Measurements from ENCODE around the gene AARS2. TPM values are rescaled to one million over a fixed set of nuclear protein-coding genes. Genes with fewer than 3 reads are reported as not detected.

AARS2 gene
- total RNA-seq, 1 experiment from 2014 or later, result 21.7 TPM

DNA sequence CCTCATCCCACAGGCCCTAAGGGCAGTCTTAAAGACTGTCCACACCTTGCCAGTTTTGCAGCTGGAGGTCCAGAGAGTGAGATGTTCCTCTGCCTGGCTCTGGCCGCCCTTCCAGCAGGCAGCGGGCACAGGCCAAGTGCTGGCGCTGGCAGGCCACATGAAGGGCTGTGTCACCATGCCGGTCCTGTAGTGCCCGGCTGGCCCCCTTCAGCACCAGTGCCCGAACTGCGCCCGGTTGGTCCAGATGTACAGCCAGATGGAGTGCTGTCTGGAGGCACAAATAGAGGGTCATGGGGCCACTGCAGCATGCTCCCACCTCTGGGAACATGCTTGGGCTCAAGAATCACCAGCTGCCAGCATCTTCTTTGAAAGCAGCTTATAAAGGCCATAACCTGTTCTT, 51.6 kb downstream of the AARS2 start:
- Histone ChIP-seq H4K20me1 (ENCODE audit: control insufficient read depth, insufficient read depth, insufficient read length) (no peaks in the 10 kb centered on the region), H2BK12ac (ENCODE audit: insufficient read length, low read depth, low read length) (no peak overlapping the region), H3K14ac (ENCODE audit: insufficient read depth, low read length) (no peak overlapping the region), H2BK20ac (ENCODE audit: low read depth, low read length, poor library complexity, severe bottlenecking) (no peak overlapping the region), H3K27me3 (ENCODE audit: insufficient read depth, low read length) (no peaks in the 10 kb centered on the region), H3T11ph (ENCODE audit: low read length) (no peak overlapping the region), H3K23me2 (ENCODE audit: insufficient read length, low read depth, low read length, poor library complexity, severe bottlenecking) (peaks cover 16% of the 10 kb centered on the region), H3K9ac (ENCODE audit: extremely low read depth, insufficient read length, low read length) (no peak overlapping the region), H3K18ac (ENCODE audit: insufficient read length, low read depth, low read length) (no peak overlapping the region), H3K9me3 (ENCODE audit: control insufficient read depth, low read depth, low read length) (no peaks in the 10 kb centered on the region), H4K5ac (ENCODE audit: insufficient read length, low read depth, low read length) (no peak overlapping the region), H3K27ac (ENCODE audit: insufficient read length, low read depth, low read length) (no peak overlapping the region), H2BK120ac (ENCODE audit: low read depth, low read length, poor library complexity, severe bottlenecking) (no peak overlapping the region), H3K56ac (ENCODE audit: insufficient read length, low read depth, low read length) (no peak overlapping the region), H3K79me1 (ENCODE audit: insufficient read depth, low read depth, low read length, poor library complexity, severe bottlenecking) (no peaks in the 10 kb centered on the region), H3K79me2 (ENCODE audit: insufficient read depth, low read length) (no peaks in the 10 kb centered on the region), H2AK5ac (ENCODE audit: insufficient read length, low read length) (no peak overlapping the region), H2BK5ac (ENCODE audit: insufficient read length, low read length) (no peak overlapping the region), H2AFZ (ENCODE audit: low read length) (no peak overlapping the region), H3K4ac (ENCODE audit: low read depth, low read length) (no peak overlapping the region), H3K23ac (ENCODE audit: insufficient read length, low read depth, low read length) (no peak overlapping the region), H3K4me2 (ENCODE audit: insufficient read depth, insufficient read length, low read length) (no peak overlapping the region), H2BK15ac (ENCODE audit: low read depth, low read length) (no peak overlapping the region), H4K8ac (replicated peaks; ENCODE audit: insufficient read length, low read depth, low read length) (no peak overlapping the region), H4K91ac (ENCODE audit: insufficient read length, low read depth, low read length) (no peak overlapping the region), H3K4me1 (ENCODE audit: insufficient read depth, low read length) (no peaks in the 10 kb centered on the region; the same call in 1 of the 2 replicates)
- Mint-ChIP-seq H3K9me3 (no peaks in the 10 kb centered on the region; a peak in 1 of 5 replicates), H3K4me1 (peaks cover 35% of the 10 kb centered on the region in 2 experiments), H3K36me3 (ENCODE audit: insufficient read depth in 1 of 3, low read depth in 3 of 3) (peaks cover 0 to 18% (median 9%) of the 10 kb centered on the region in 3 experiments; a peak in 6 of 7 replicates), H3K27me3 (ENCODE audit: low read depth) (peaks cover 8% of the 10 kb centered on the region), H3K27ac (no peak overlapping the region), H3K4me3 (no peak overlapping the region)
- TF ChIP-seq, protein P1, sequence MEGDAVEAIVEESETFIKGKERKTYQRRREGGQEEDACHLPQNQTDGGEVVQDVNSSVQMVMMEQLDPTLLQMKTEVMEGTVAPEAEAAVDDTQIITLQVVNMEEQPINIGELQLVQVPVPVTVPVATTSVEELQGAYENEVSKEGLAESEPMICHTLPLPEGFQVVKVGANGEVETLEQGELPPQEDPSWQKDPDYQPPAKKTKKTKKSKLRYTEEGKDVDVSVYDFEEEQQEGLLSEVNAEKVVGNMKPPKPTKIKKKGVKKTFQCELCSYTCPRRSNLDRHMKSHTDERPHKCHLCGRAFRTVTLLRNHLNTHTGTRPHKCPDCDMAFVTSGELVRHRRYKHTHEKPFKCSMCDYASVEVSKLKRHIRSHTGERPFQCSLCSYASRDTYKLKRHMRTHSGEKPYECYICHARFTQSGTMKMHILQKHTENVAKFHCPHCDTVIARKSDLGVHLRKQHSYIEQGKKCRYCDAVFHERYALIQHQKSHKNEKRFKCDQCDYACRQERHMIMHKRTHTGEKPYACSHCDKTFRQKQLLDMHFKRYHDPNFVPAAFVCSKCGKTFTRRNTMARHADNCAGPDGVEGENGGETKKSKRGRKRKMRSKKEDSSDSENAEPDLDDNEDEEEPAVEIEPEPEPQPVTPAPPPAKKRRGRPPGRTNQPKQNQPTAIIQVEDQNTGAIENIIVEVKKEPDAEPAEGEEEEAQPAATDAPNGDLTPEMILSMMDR (conservative IDR thresholded peaks at IDR 0.05), result no peak
- DNase-seq, result no peak
- WGBS (ENCODE audit: extremely low coverage, insufficient read length, low lambda C conversion rate), result no CpG with 5 or more reads among the region's 8 CpGs

Data from H9 (cell line).